Pancreas (tissue), 10 donors: ENCODE data around the gene NEU2. TPM values are rescaled to one million over a fixed set of nuclear protein-coding genes. Genes with fewer than 3 reads are reported as not detected.

Source experiments
- ATAC-seq, 4 donors: fragments of 200-7000 bp; cut with Tn5 transposase; one replicate each; pipeline versions ENCODE4 v1.8.0 to v1.9.1; 2020; ENCODE audit warnings: mild to moderate bottlenecking in 4 of 4, moderate library complexity in 4 of 4
- DNase-seq, 6 donors: peaks; one replicate each; pipeline ENCODE4 v3.0.0-alpha.2; 2020
- FAIRE-seq: peaks from 2 replicates; lab custom pipeline; 2012; peaks lifted over from hg19 to GRCh38; lab: Jason Lieb, UNC
- H3K27ac ChIP-seq, 4 donors: fragments of 200-600 bp; sonication (generic); 1 replicate in 3 of 4; 2 replicates in 1 of 4; pipeline versions ENCODE4 v1.5.0 to v1.8.0; 2020
- H3K27me3 ChIP-seq, 4 donors: fragments of 200-600 bp; one replicate each; pipeline ENCODE4 v1.8.0; 2021
- H3K36me3 ChIP-seq, 3 donors: fragments of 200-600 bp; sonication (generic) in 1 of 3; one replicate each; pipeline versions ENCODE4 v1.5.0 to v1.8.0; 2020 to 2021
- H3K4me1 ChIP-seq, 3 donors: fragments of 200-600 bp; one replicate each; pipeline ENCODE4 v1.8.0; 2021
- H3K4me3 ChIP-seq, 4 donors: fragments of 200-600 bp; sonication (generic) in 2 of 4; one replicate each; pipeline versions ENCODE4 v1.5.0 to v1.8.0; 2020 to 2021
- H3K9me3 ChIP-seq, 4 donors: fragments of 200-600 bp; one replicate each; pipeline ENCODE4 v1.8.0; 2021
- WGBS, 2 donors: extraction: QIAGEN DNeasy Blood & Tissue Kit; methylation state at CpG; one replicate each; pipeline ENCODE4 v1.1.7; 2013; 5-methylcytosine and 5-hydroxymethylcytosine counted together
- intact Hi-C, 3 donors: fragments of 100-400 bp; cut with DNase I; formaldehyde crosslinking; loops; one replicate each; pipeline versions ENCODE4 v1.11.1 to v1.14.2; 2022
- polyA plus RNA-seq, 2 donors: library from polyadenylated mRNA; stranded (reverse); fragments of 200-250 nt; gene quantifications; one replicate each; pipeline ENCODE4 v1.2.3, GENCODE V29; 2013
- total RNA-seq, 6 donors: library from RNA; stranded (reverse); fragmentation: NEBNext Ultra II Directional in 4 of 6; extraction: Animal tissue kit (Norgen Biotek cat#: 25700) in 4 of 6; gene quantifications; one replicate each; pipeline versions ENCODE4 v1.2.1 to v1.2.4, GENCODE V29; 2021 to 2023
- TF ChIP-seq, protein P1 (sequence below), 4 donors: fragments of 200-600 bp; sonication (generic) in 3 of 4; IDR thresholded peaks; one replicate each; pipeline versions ENCODE4 v1.5.0 to v1.8.0; 2021; ENCODE audit warnings: antibody characterized with exemption in 4 of 4
- donor health status: healthy with polysubstance abuse.
- donor health status: DM: no; HTN: no; CAD: no; lungs with moderate emphysema.
- donor health status: DM: no; HTN: no; CAD: no.
- donor health status: control.
- donor health status: control.
- donor health status: Bipolar disorder and iron deficiency.
- donor health status: DM: yes; HTN: yes; CAD: no.
- donor health status: DM: no; HTN: no; CAD: no.
- donor health status: DM: no; HTN: no; CAD: no.
- donor health status: DM: yes; HTN: yes; CAD: no.

The NEU2 gene
- total and polyA plus RNA-seq, 8 donors: not detected

DNA sequence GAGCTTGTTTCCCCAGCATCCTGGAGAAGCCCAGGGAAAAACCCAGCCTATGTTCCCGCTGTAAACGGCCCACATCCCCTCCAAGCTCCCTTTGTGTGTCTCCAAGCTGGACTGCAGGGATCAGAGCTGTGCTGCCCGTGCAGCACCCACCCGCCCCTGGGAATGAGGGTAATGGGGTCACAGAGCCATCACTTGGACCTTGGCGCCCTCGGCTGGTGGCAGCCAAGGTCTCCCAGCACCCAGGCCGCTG lies 27.0 kb downstream of the NEU2 start:
- no peak for FAIRE-seq
- no peak overlapping the region for H3K4me3 ChIP-seq

DNA sequence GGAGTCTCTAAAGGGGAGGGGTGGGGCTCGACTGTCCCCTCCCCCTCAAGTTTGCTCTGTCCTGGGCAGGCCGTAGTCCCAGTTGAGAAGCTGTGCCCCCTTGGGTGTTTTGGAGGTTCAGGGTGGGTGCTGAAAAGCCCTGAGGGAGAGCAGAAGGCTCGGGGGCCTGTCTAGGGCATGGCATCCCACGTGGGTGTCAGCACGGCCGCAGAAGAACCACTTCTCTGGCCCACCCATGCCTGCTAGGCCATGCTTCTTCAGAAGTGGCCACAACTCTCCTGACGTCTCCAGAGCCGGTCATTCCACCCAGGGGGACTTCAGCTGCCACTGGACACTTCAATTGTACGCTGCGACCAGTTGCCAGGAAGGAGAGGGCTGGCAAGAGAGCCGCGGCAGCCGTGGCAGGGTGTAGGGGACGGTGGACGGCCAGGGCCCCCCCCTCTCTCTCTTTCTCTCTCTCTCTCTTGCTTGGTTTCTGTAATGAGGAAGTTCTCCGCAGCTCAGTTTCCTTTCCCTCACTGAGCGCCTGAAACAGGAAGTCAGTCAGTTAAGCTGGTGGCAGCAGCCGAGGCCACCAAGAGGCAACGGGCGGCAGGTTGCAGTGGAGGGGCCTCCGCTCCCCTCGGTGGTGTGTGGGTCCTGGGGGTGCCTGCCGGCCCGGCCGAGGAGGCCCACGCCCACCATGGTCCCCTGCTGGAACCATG lies 27.5 kb downstream of the NEU2 start, which contains the start of gene INPP5D:
TSS of gene INPP5D (plus strand) at position 546 of the 704 bp plus-strand sequence. CDS start at position 683, 137 bp downstream.
- intact Hi-C loops: no loop called here
- FAIRE-seq: no peak
- Histone ChIP-seq H3K4me3 (peak within 1 kb of the TSS in 1 of 4 donors; percentile 41), H3K9me3 (no peaks in the 10 kb centered on the region), H3K27me3 (no peaks in the 10 kb centered on the region), H3K27ac (peak within 1 kb of the TSS in 3 of 4 donors; percentile 2 to 58 (median 55)), H3K36me3 (no peaks in the 10 kb centered on the region), H3K4me1 (no peaks in the 10 kb centered on the region)
- DNase-seq: peak in 2 of 6 donors; percentile 53
- peak in 3 of 4 donors; percentile 56 to 67 (median 59) for ATAC-seq
- WGBS, 2 donors: 59 to 65% methylated on average over 26 of the region's 26 CpGs
- TF ChIP-seq, protein P1, sequence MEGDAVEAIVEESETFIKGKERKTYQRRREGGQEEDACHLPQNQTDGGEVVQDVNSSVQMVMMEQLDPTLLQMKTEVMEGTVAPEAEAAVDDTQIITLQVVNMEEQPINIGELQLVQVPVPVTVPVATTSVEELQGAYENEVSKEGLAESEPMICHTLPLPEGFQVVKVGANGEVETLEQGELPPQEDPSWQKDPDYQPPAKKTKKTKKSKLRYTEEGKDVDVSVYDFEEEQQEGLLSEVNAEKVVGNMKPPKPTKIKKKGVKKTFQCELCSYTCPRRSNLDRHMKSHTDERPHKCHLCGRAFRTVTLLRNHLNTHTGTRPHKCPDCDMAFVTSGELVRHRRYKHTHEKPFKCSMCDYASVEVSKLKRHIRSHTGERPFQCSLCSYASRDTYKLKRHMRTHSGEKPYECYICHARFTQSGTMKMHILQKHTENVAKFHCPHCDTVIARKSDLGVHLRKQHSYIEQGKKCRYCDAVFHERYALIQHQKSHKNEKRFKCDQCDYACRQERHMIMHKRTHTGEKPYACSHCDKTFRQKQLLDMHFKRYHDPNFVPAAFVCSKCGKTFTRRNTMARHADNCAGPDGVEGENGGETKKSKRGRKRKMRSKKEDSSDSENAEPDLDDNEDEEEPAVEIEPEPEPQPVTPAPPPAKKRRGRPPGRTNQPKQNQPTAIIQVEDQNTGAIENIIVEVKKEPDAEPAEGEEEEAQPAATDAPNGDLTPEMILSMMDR (IDR thresholded peaks at IDR 0.05): no peak

More for the DNA sequence above, 27.0 kb downstream of the NEU2 start:
- Histone ChIP-seq H3K27ac (peak overlapping the region in 2 of 4 donors; percentile 55 to 58), H3K9me3 (no peaks in the 10 kb centered on the region), H3K36me3 (no peaks in the 10 kb centered on the region), H3K27me3 (no peaks in the 10 kb centered on the region), H3K4me1 (no peaks in the 10 kb centered on the region)
- ATAC-seq: no peak
- WGBS, 2 donors: 58 to 61% methylated on average over 5 to 7 of the region's 7 CpGs
- intact Hi-C loops: no loop called here
- no peak for DNase-seq
- TF ChIP-seq, protein P1 (IDR thresholded peaks at IDR 0.05): no peak

DNA sequence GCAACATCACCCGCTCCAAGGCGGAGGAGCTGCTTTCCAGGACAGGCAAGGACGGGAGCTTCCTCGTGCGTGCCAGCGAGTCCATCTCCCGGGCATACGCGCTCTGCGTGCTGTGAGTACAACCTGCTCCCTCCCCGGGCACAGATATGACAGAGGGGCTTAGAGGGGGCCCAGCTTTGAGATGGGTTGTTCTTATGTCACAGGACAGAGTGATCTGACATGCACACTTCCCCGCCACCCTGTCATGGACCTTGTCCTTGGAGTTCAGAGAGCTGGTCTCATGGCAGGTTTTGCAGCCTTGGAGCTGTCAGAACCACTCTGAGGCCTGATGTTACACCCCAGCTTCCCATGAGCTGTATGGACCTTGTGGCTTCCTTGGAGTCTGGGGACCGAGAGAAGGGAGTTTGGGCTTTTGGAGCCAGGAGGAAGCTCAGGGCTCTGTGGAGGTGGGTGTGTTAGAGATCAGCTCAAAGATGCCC lies 28.1 kb downstream of the NEU2 start:
- ATAC-seq (no peak), FAIRE-seq (no peak), DNase-seq (peak in 1 of 6 donors; percentile 53)
- TF ChIP-seq, protein P1 (IDR thresholded peaks at IDR 0.05): no peak
- Histone ChIP-seq H3K4me1 (no peaks in the 10 kb centered on the region), H3K36me3 (no peaks in the 10 kb centered on the region), H3K27me3 (no peaks in the 10 kb centered on the region), H3K9me3 (no peaks in the 10 kb centered on the region), H3K27ac (peak overlapping the region in 2 of 4 donors; percentile 55 to 58), H3K4me3 (peak overlapping the region in 1 of 4 donors; percentile 41)
- 79 to 85% methylated on average over 13 of the region's 13 CpGs for WGBS, 2 donors
- intact Hi-C loops: no loop called here

DNA sequence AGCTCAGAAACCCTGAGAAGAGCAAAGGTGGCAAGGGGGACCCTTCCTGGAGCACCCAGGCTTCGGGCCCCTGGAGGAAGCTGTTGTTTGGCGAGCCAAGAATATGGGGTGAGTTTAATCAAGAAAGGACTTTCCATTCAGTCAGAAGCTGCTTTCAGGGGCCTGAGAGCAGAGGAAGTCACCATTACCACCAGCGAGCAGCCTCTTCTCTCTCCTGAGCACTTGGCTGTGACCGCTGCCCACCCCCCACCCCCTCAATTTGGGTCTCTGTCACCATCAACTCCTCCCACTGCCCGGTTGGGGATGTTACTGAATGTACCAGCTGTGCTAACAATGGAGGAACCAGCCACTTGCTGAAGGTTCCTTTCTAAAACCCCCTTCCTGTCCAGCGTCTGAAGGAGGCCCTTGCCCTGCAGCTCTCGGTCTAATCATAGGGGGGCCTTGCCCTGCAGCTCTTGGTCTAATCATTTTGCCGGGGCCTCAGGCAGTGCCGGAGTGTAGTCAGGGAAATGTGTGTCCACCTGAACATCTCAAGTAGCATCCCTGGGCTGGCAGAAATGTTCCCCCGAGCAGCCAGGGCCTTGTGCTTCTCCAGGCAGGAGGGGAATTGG lies 28.6 kb downstream of the NEU2 start:
- Histone ChIP-seq H3K27ac (peak overlapping the region in 2 of 4 donors; percentile 12 to 55), H3K4me1 (no peaks in the 10 kb centered on the region), H3K9me3 (no peaks in the 10 kb centered on the region), H3K27me3 (no peaks in the 10 kb centered on the region), H3K36me3 (no peaks in the 10 kb centered on the region), H3K4me3 (peak overlapping the region in 1 of 4 donors; percentile 41)
- DNase-seq (peak in 1 of 6 donors; percentile 20), ATAC-seq (peak in 1 of 4 donors; percentile 19), FAIRE-seq (no peak)
- intact Hi-C loops: no loop called here
- WGBS, 2 donors: 72 to 81% methylated on average over 10 of the region's 10 CpGs
- TF ChIP-seq, protein P1 (IDR thresholded peaks at IDR 0.05): no peak
